ENCODE measurements around the gene AGPS. TPM values are rescaled to one million over a fixed set of nuclear protein-coding genes. Genes with fewer than 3 reads are reported as not detected.
"Not testable (repeated sequence)": the region's sequence is repeated elsewhere in the genome, so short reads cannot be mapped to it uniquely, and the experiment has no call there.

The AGPS gene
- total and polyA plus RNA-seq, 2 of the 13 experiments (the other 11 are each of a cell fraction or from before 2014, with no cell fraction given): 39.4 to 99.0 TPM

DNA sequence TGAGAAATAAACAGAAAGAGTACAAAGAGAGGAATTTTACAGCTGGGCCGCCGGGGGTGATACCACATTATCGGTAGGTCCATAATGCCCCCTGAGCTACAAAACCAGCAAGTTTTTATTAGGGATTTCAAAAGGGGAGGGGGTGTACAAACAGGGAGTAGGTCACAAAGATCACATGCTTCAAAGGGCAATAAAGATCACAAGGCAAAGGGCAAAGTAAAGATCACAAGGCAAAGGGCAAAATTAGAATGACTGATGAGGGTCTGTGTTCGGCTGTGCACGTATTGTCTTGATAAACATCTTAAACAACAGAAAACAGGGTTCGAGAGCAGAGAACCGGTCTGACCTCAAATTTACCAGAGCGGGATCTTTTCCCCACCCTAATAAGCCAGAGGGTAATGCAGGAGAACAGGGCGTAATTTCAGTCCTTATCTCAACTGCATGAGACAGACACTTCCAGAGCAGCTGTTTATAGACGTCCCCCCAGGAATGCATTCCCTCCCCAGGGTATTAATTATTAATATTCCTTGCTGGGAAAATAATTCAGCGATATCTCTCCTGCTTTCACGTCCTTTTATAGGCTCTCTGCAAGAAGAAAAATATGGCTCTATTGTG is 38.6 kb downstream of the AGPS start:
- WGBS (ENCODE audit: low lambda C conversion rate): 90% methylated on average over 12 of the region's 12 CpGs
- FAIRE-seq; H3K27ac ChIP-seq (ENCODE audit: extremely low read length, insufficient read depth, low read length); in situ Hi-C loops (cut with HindIII; ENCODE audit: extremely low pct_ligation_motif_present, low pct_unique_long_range_greater_than_20kb); H3K4me3 ChIP-seq (replicated peaks in 1 of 3; ENCODE audit: insufficient read depth in 1 of 3, low read depth in 2 of 3, low read length in 3 of 3); CTCF ChIA-PET (ENCODE audit: low intra/inter-chr PET ratio, low total read pairs); POLR2A ChIA-PET; ATAC-seq; H3K4me2 ChIP-seq (ENCODE audit: low read depth, low read length); H3K27me3 ChIP-seq (ENCODE audit: control insufficient read depth in 1 of 2, insufficient read depth in 2 of 2, low read length in 2 of 2); H2AFZ ChIP-seq (ENCODE audit: low read length); intact Hi-C loops (cut with micrococcal nuclease; ENCODE audit: unreplicated experiment); H3K9ac ChIP-seq (ENCODE audit: insufficient read depth, low read depth, low read length); DNase-seq (ENCODE audit: low spot score): not testable (repeated sequence)
- H3K9me3 ChIP-seq (ENCODE audit: low read length): peaks cover 13% of the 10 kb centered on the region; the same call in 1 of the 2 replicates
- H4K20me1 ChIP-seq (ENCODE audit: insufficient read depth, low read length): peaks cover 33% of the 10 kb centered on the region; the same call in 1 of the 2 replicates
- peaks cover 87% of the 10 kb centered on the region for H3K79me2 ChIP-seq (ENCODE audit: insufficient read depth, low read length)
- H3K36me3 ChIP-seq (replicated peaks in 1 of 2; ENCODE audit: control insufficient read depth in 1 of 2, insufficient read depth in 2 of 2, low read length in 2 of 2): peaks cover 8 to 33% of the 10 kb centered on the region in 2 experiments; a peak in 4 of 5 replicates
- BruUV-seq (replicated peaks): TSS peak; percentile 4
- H3K4me1 ChIP-seq (ENCODE audit: insufficient read depth, low read length): peaks cover 39% of the 10 kb centered on the region
- TF ChIP-seq RCOR2 (CRISPR knock-in tag; IDR thresholded peaks at IDR 0.05) (0 out of 2 replicates have a peak, but pooled peaks have one; percentile 25), FOXP4 (CRISPR knock-in tag; IDR thresholded peaks at IDR 0.05) (0 out of 2 replicates have a peak, but pooled peaks have one; percentile 29), PAXIP1 (CRISPR knock-in tag; conservative IDR thresholded peaks at IDR 0.05) (peak; percentile 39; the same call in 1 of the 2 replicates), AHDC1 (CRISPR knock-in tag; IDR thresholded peaks at IDR 0.05; ENCODE audit: borderline replicate concordance) (peak; percentile 41; the same call in 1 of the 2 replicates), NCOR1 (IDR thresholded peaks at IDR 0.05; ENCODE audit: borderline replicate concordance, low read length) (0 out of 2 replicates have a peak, but pooled peaks have one; percentile 71), ARID5B (CRISPR knock-in tag; IDR thresholded peaks at IDR 0.05) (peak; percentile 47), RARA (CRISPR knock-in tag; IDR thresholded peaks at IDR 0.05) (peak; percentile 29; the same call in 1 of the 2 replicates)
